H9 (cell line): ENCODE measurements around the gene NIPAL1. TPM values are rescaled to one million over a fixed set of nuclear protein-coding genes. Genes with fewer than 3 reads are reported as not detected.

Experiments used
- DNase-seq: peaks from one replicate; pipeline ENCODE4 v3.0.0-alpha.2; 2017
- H2AFZ ChIP-seq: one replicate; pipeline ENCODE4 v1.6.1; 2013; ENCODE audit warnings: mild to moderate bottlenecking, low read length, control low read depth, moderate library complexity
- H2AK5ac ChIP-seq: 2 replicates; pipeline ENCODE4 v1.6.1; 2013; ENCODE audit warnings: low read length, control low read depth, mixed read lengths; ENCODE audit not compliant: insufficient read length
- H2BK120ac ChIP-seq: one replicate; pipeline ENCODE4 v1.6.1; 2013; ENCODE audit warnings: low read depth, mild to moderate bottlenecking, low read length, control low read depth, inconsistent platforms; ENCODE audit not compliant: poor library complexity, severe bottlenecking
- H2BK12ac ChIP-seq: 2 replicates; pipeline ENCODE4 v1.6.1; 2013; ENCODE audit warnings: low read length, control low read depth, mixed read lengths, low read depth; ENCODE audit not compliant: insufficient read length
- H2BK15ac ChIP-seq: 2 replicates; pipeline ENCODE4 v1.6.1; 2013; ENCODE audit warnings: low read depth, low read length, control low read depth
- H2BK20ac ChIP-seq: one replicate; pipeline ENCODE4 v1.6.1; 2013; ENCODE audit warnings: low read depth, mild to moderate bottlenecking, low read length, control low read depth, inconsistent platforms; ENCODE audit not compliant: poor library complexity, severe bottlenecking
- H2BK5ac ChIP-seq: 2 replicates; pipeline ENCODE4 v1.6.1; 2013; ENCODE audit warnings: low read length, control low read depth, mixed read lengths; ENCODE audit not compliant: insufficient read length
- H3K14ac ChIP-seq: 2 replicates; pipeline ENCODE4 v1.6.1; 2013; ENCODE audit warnings: low read length, control low read depth; ENCODE audit not compliant: insufficient read depth
- H3K18ac ChIP-seq: 2 replicates; pipeline ENCODE4 v1.6.1; 2013; ENCODE audit warnings: low read depth, mild to moderate bottlenecking, mixed read lengths, low read length, control low read depth; ENCODE audit not compliant: insufficient read length
- H3K23ac ChIP-seq: 2 replicates; pipeline ENCODE4 v1.6.1; 2013; ENCODE audit warnings: low read length, control low read depth, mixed read lengths, low read depth; ENCODE audit not compliant: insufficient read length
- H3K23me2 ChIP-seq: 2 replicates; pipeline ENCODE4 v1.6.1; 2013; ENCODE audit warnings: low read depth, mild to moderate bottlenecking, mixed read lengths, low read length, control low read depth; ENCODE audit not compliant: insufficient read length, poor library complexity, severe bottlenecking
- H3K27ac ChIP-seq: 2 replicates; pipeline ENCODE4 v1.5.1; 2013; ENCODE audit warnings: low read length, control low read depth, mixed read lengths, low read depth; ENCODE audit not compliant: insufficient read length
- H3K27me3 ChIP-seq: 2 replicates; pipeline ENCODE4 v1.6.1; 2013; ENCODE audit warnings: low read length, control low read depth, inconsistent platforms; ENCODE audit not compliant: insufficient read depth
- H3K4ac ChIP-seq: 2 replicates; pipeline ENCODE4 v1.6.1; 2013; ENCODE audit warnings: low read depth, mild to moderate bottlenecking, control low read depth, inconsistent platforms, low read length, moderate library complexity
- H3K4me1 ChIP-seq: 2 replicates; pipeline ENCODE4 v1.6.1; 2013; ENCODE audit warnings: low read length, control low read depth, inconsistent platforms; ENCODE audit not compliant: insufficient read depth
- H3K4me2 ChIP-seq: 2 replicates; pipeline ENCODE4 v1.6.1; 2013; ENCODE audit warnings: low read length, control low read depth, mixed read lengths; ENCODE audit not compliant: insufficient read length, insufficient read depth
- H3K56ac ChIP-seq: 2 replicates; pipeline ENCODE4 v1.6.1; 2013; ENCODE audit warnings: low read depth, mild to moderate bottlenecking, mixed read lengths, low read length, control low read depth; ENCODE audit not compliant: insufficient read length
- H3K79me1 ChIP-seq: 2 replicates; pipeline ENCODE4 v1.6.1; 2013; ENCODE audit warnings: low read depth, mild to moderate bottlenecking, moderate library complexity, low read length, control low read depth, inconsistent platforms; ENCODE audit not compliant: insufficient read depth, poor library complexity, severe bottlenecking
- H3K79me2 ChIP-seq: 2 replicates; pipeline ENCODE4 v1.6.1; 2013; ENCODE audit warnings: low read length, control low read depth, inconsistent platforms; ENCODE audit not compliant: insufficient read depth
- H3K9ac ChIP-seq: 2 replicates; pipeline ENCODE4 v1.6.1; 2013; ENCODE audit warnings: low read length, control low read depth, mixed read lengths; ENCODE audit not compliant: insufficient read length; ENCODE audit errors: extremely low read depth
- H3K9me3 ChIP-seq: one replicate; pipeline ENCODE4 v1.6.1; 2013; ENCODE audit warnings: low read depth, low read length, inconsistent platforms; ENCODE audit not compliant: control insufficient read depth
- H3T11ph ChIP-seq: one replicate; pipeline ENCODE4 v1.6.1; 2013; ENCODE audit warnings: mild to moderate bottlenecking, low read length, control low read depth, inconsistent platforms
- H4K20me1 ChIP-seq: one replicate; pipeline ENCODE4 v1.6.1; 2013; ENCODE audit not compliant: control insufficient read depth, insufficient read length, insufficient read depth
- H4K5ac ChIP-seq: 2 replicates; pipeline ENCODE4 v1.6.1; 2013; ENCODE audit warnings: low read depth, mild to moderate bottlenecking, mixed read lengths, low read length, control low read depth; ENCODE audit not compliant: insufficient read length
- H4K8ac ChIP-seq: replicated peaks from 2 replicates; pipeline ENCODE4 v1.6.1; 2013; ENCODE audit warnings: low read length, control low read depth, mixed read lengths, low read depth; ENCODE audit not compliant: insufficient read length
- H4K91ac ChIP-seq: 2 replicates; pipeline ENCODE4 v1.6.1; 2013; ENCODE audit warnings: low read depth, mild to moderate bottlenecking, moderate library complexity, mixed read lengths, low read length, control low read depth; ENCODE audit not compliant: insufficient read length
- H3K27ac Mint-ChIP-seq, 3 experiments: 2 replicates in 2 of 3; 3 replicates in 1 of 3; pipeline ENCODE4 v1.8.0; 2020 to 2021; ENCODE audit warnings: mixed read lengths in 3 of 3, mild to moderate bottlenecking in 1 of 3, moderate library complexity in 1 of 3
- H3K27me3 Mint-ChIP-seq: 2 replicates; pipeline ENCODE4 v1.8.0; 2021; ENCODE audit warnings: low read depth, mild to moderate bottlenecking, moderate library complexity, mixed read lengths
- H3K36me3 Mint-ChIP-seq, 3 experiments: 2 replicates in 2 of 3; 3 replicates in 1 of 3; pipeline ENCODE4 v1.8.0; 2020 to 2021; ENCODE audit warnings: low read depth in 3 of 3, mixed read lengths in 3 of 3; ENCODE audit not compliant: insufficient read depth in 1 of 3
- H3K4me1 Mint-ChIP-seq, 2 experiments: 2 replicates each; pipeline ENCODE4 v1.8.0; 2020; ENCODE audit warnings: mixed read lengths in 2 of 2
- H3K4me3 Mint-ChIP-seq, 2 experiments: 2 replicates in 1 of 2; 3 replicates in 1 of 2; pipeline ENCODE4 v1.8.0; 2020 to 2021; ENCODE audit warnings: mild to moderate bottlenecking in 2 of 2, mixed read lengths in 2 of 2, moderate library complexity in 1 of 2
- H3K9me3 Mint-ChIP-seq, 2 experiments: 2 replicates in 1 of 2; 3 replicates in 1 of 2; pipeline ENCODE4 v1.8.0; 2020; ENCODE audit warnings: mild to moderate bottlenecking in 2 of 2, mixed read lengths in 2 of 2, moderate library complexity in 1 of 2
- WGBS: extraction: QIAGEN DNeasy Blood & Tissue Kit; methylation state at CpG from one replicate; pipeline ENCODE4 v1.1.7; 2013; ENCODE audit warnings: missing lambda C conversion rate, low lambda C conversion rate, mixed read lengths; ENCODE audit not compliant: insufficient read length; ENCODE audit errors: extremely low coverage; 5-methylcytosine and 5-hydroxymethylcytosine counted together
- total RNA-seq: library from RNA; stranded (reverse); gene quantifications from 2 replicates; pipeline ENCODE4 v1.2.1, GENCODE V29; 2021
- TF ChIP-seq, protein P1 (sequence below): fragments of 200-600 bp; sonication (generic); conservative IDR thresholded peaks from 3 replicates; pipeline ENCODE4 v1.8.0; 2021; ENCODE audit warnings: antibody characterized with exemption, mild to moderate bottlenecking

Gene NIPAL1
- total RNA-seq, 1 experiment from 2014 or later = 16.9 TPM

DNA sequence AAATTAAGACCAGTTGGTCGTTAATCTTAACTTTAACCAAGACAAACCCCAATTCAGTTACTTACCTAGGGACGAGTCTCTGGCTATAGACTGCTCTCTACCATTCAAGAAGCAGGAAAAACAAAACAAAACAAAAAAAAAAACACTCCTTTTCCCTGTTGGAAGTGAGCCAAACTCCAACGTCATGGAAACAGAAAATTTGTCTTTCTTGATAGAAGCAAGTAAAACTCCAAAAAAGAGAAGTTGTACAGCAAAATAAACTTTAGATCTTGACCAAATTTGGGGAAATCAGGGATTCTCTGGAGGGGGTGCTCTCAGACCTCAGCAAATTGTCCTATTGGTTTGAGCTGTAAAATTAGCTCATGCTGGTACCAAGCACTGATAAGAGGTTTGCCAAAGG lies 3.7 kb upstream of the NIPAL1 start:
- no peaks in the 10 kb centered on the region for H3K79me2 ChIP-seq
- H3K27ac ChIP-seq = no peak overlapping the region
- no peaks in the 10 kb centered on the region for H3K27me3 ChIP-seq

More for the DNA sequence above, 3.7 kb upstream of the NIPAL1 start:
- H4K8ac ChIP-seq = no peak overlapping the region
- H3K9ac ChIP-seq = no peak overlapping the region
- H2BK15ac ChIP-seq = no peak overlapping the region
- no peak overlapping the region for H4K91ac ChIP-seq
- no peak overlapping the region for H3K4me2 ChIP-seq
- H2BK120ac ChIP-seq = no peak overlapping the region
- WGBS = no CpG with 5 or more reads among the region's 3 CpGs
- Mint-ChIP-seq H3K27ac (peak overlapping the region in 2 of 3 experiments; percentile 76 to 88; a peak in 3 of 7 replicates), H3K9me3 (peaks cover 41 to 42% of the 10 kb centered on the region in 2 experiments), H3K27me3 (peaks cover 6% of the 10 kb centered on the region), H3K36me3 (peaks cover 21 to 54% (median 28%) of the 10 kb centered on the region in 3 experiments), H3K4me3 (no peak overlapping the region), H3K4me1 (peaks cover 42 to 49% of the 10 kb centered on the region in 2 experiments)
- H2AK5ac ChIP-seq = no peak overlapping the region
- H2BK12ac ChIP-seq = no peak overlapping the region
- H2BK20ac ChIP-seq = no peak overlapping the region
- H3K23me2 ChIP-seq = peaks cover 9% of the 10 kb centered on the region
- no peak overlapping the region for H2BK5ac ChIP-seq
- DNase-seq = no peak
- no peak overlapping the region for H3K18ac ChIP-seq
- H3K9me3 ChIP-seq = peaks cover 14% of the 10 kb centered on the region
- TF ChIP-seq, protein P1, sequence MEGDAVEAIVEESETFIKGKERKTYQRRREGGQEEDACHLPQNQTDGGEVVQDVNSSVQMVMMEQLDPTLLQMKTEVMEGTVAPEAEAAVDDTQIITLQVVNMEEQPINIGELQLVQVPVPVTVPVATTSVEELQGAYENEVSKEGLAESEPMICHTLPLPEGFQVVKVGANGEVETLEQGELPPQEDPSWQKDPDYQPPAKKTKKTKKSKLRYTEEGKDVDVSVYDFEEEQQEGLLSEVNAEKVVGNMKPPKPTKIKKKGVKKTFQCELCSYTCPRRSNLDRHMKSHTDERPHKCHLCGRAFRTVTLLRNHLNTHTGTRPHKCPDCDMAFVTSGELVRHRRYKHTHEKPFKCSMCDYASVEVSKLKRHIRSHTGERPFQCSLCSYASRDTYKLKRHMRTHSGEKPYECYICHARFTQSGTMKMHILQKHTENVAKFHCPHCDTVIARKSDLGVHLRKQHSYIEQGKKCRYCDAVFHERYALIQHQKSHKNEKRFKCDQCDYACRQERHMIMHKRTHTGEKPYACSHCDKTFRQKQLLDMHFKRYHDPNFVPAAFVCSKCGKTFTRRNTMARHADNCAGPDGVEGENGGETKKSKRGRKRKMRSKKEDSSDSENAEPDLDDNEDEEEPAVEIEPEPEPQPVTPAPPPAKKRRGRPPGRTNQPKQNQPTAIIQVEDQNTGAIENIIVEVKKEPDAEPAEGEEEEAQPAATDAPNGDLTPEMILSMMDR = no peak
- no peak overlapping the region for H3K4ac ChIP-seq
- no peak overlapping the region for H3K14ac ChIP-seq
- H4K5ac ChIP-seq = no peak overlapping the region
- H3K4me1 ChIP-seq = no peaks in the 10 kb centered on the region
- H3K56ac ChIP-seq = no peak overlapping the region
- no peak overlapping the region for H3K23ac ChIP-seq
- H3T11ph ChIP-seq = no peak overlapping the region
- H2AFZ ChIP-seq = no peak overlapping the region
- H4K20me1 ChIP-seq = no peaks in the 10 kb centered on the region
- H3K79me1 ChIP-seq = no peaks in the 10 kb centered on the region
